K562 (cell line): Measurements from ENCODE around the gene AHCYL1. TPM values are rescaled to one million over a fixed set of nuclear protein-coding genes. Genes with fewer than 3 reads are reported as not detected.

Experiments used
- ARID3B ChIP-seq: fragments of 250-450 bp; sonication (Bioruptor Pico); IDR thresholded peaks from 2 replicates; pipeline ENCODE4 v1.4.0; 2020; ENCODE audit warnings: borderline replicate concordance
- ATF3 ChIP-seq, 2 experiments: fragments of 450-650 bp in 1 of 2; sonication (generic) in 1 of 2; formaldehyde crosslinking in 1 of 2; IDR thresholded peaks in 1 of 2; conservative IDR thresholded peaks in 1 of 2; 2 replicates each; pipeline versions ENCODE4 v1.6.1 to v1.8.1; 2016 to 2023; ENCODE audit warnings: mild to moderate bottlenecking in 2 of 2, moderate library complexity in 2 of 2, inconsistent platforms in 1 of 2, missing genetic modification reagents in 1 of 2
- BACH1 ChIP-seq: fragments of 200-800 bp; sonication (Bioruptor generic); IDR thresholded peaks from 2 replicates; pipeline ENCODE4 v1.6.1; 2016; ENCODE audit warnings: missing genetic modification characterization, missing compliant biosample characterization
- CBX3 ChIP-seq, 2 experiments: IDR thresholded peaks; 1 replicate in 1 of 2; 2 replicates in 1 of 2; pipeline ENCODE4 v1.6.1; 2012; ENCODE audit warnings: inconsistent platforms in 2 of 2, low read length in 2 of 2, borderline replicate concordance in 1 of 2, control low read depth in 1 of 2
- CSDE1 ChIP-seq, 2 experiments: fragments of 450-650 bp; IDR thresholded peaks; 2 replicates each; pipeline ENCODE4 v1.6.1; 2016; ENCODE audit warnings: mild to moderate bottlenecking in 1 of 2
- DPF2 ChIP-seq: fragments of 450-650 bp; IDR thresholded peaks from 2 replicates; pipeline ENCODE4 v1.6.1; 2016
- ELF4 ChIP-seq: fragments of 450-650 bp; formaldehyde crosslinking; IDR thresholded peaks from 2 replicates; pipeline ENCODE4 v1.4.0; 2022; ENCODE audit warnings: missing genetic modification characterization
- ETV5 ChIP-seq: sonication (generic); formaldehyde crosslinking; IDR thresholded peaks from 2 replicates; pipeline ENCODE4 v1.4.0; 2020; ENCODE audit warnings: low read depth, mild to moderate bottlenecking, missing genetic modification reagents
- JUNB ChIP-seq: fragments of 450-650 bp; formaldehyde crosslinking; conservative IDR thresholded peaks from 2 replicates; pipeline ENCODE4 v1.4.0; 2020; ENCODE audit warnings: mild to moderate bottlenecking
- MYC ChIP-seq, 2 experiments: fragments of 250-450 bp in 1 of 2; sonication (Bioruptor Pico) in 1 of 2; IDR thresholded peaks; 2 replicates each; pipeline versions ENCODE4 v1.5.1 to v1.6.1; 2012 to 2021; ENCODE audit warnings: low read depth in 2 of 2, borderline replicate concordance in 1 of 2, improper control_type of control experiment in 1 of 2, low read length in 1 of 2, mild to moderate bottlenecking in 1 of 2, moderate library complexity in 1 of 2
- RAD21 ChIP-seq, 2 experiments: fragments of 250-450 bp in 1 of 2; fragments of 450-650 bp in 1 of 2; sonication (Bioruptor Pico) in 1 of 2; formaldehyde crosslinking in 1 of 2; IDR thresholded peaks in 1 of 2; conservative IDR thresholded peaks in 1 of 2; 2 replicates each; pipeline versions ENCODE4 v1.4.0 to v1.8.0; 2020 to 2022; ENCODE audit warnings: mild to moderate bottlenecking in 2 of 2, moderate library complexity in 1 of 2
- RBFOX2 ChIP-seq: fragments of 200-400 bp; formaldehyde crosslinking; IDR thresholded peaks from 2 replicates; pipeline ENCODE4 v1.6.1; 2017; ENCODE audit warnings: low read depth, mild to moderate bottlenecking, low read length, moderate library complexity
- STAT5B ChIP-seq: fragments of 250-450 bp; sonication (Bioruptor Pico); IDR thresholded peaks from 2 replicates; pipeline ENCODE4 v1.8.0; 2021; ENCODE audit warnings: mild to moderate bottlenecking, inconsistent platforms
- TAL1 ChIP-seq: fragments of 450-650 bp; IDR thresholded peaks from 2 replicates; pipeline ENCODE4 v1.6.1; 2016; ENCODE audit warnings: mild to moderate bottlenecking
- TEAD4 ChIP-seq, 2 experiments: sonication (generic) in 1 of 2; formaldehyde crosslinking in 1 of 2; IDR thresholded peaks; 2 replicates each; pipeline versions ENCODE4 v1.6.1 to v1.8.0; 2012 to 2022; ENCODE audit warnings: borderline replicate concordance in 1 of 2, inconsistent platforms in 1 of 2, low read length in 1 of 2, mild to moderate bottlenecking in 1 of 2, missing genetic modification reagents in 1 of 2
- YBX1 ChIP-seq: fragments of 450-650 bp; IDR thresholded peaks from 2 replicates; pipeline ENCODE4 v1.7.1; 2016; ENCODE audit warnings: mild to moderate bottlenecking
- ZNF133 ChIP-seq: fragments of 250-450 bp; sonication (Bioruptor Pico); IDR thresholded peaks from 2 replicates; pipeline ENCODE4 v1.4.0; 2020; ENCODE audit warnings: mild to moderate bottlenecking
- ZNF174 ChIP-seq: fragments of 250-450 bp; sonication (Bioruptor Pico); IDR thresholded peaks from 2 replicates; pipeline ENCODE4 v1.4.0; 2020; ENCODE audit warnings: mild to moderate bottlenecking
- ZNF24 ChIP-seq: fragments of 450-650 bp; IDR thresholded peaks from 2 replicates; pipeline ENCODE4 v1.6.1; 2016
- ZNF3 ChIP-seq: fragments of 250-450 bp; sonication (Bioruptor Pico); IDR thresholded peaks from 2 replicates; pipeline ENCODE4 v1.5.0; 2021; ENCODE audit warnings: mild to moderate bottlenecking, moderate library complexity
- ZNF644 ChIP-seq: fragments of 200-800 bp; sonication (Bioruptor generic); IDR thresholded peaks from 2 replicates; pipeline ENCODE4 v1.6.1; 2016; ENCODE audit warnings: low read depth, missing genetic modification characterization, missing compliant biosample characterization
- polyA plus RNA-seq, 8 experiments: library from polyadenylated mRNA; depleted of rRNA in 4 of 8; stranded (reverse) in 5 of 8; unstranded in 3 of 8; fragments of >200 nt; fragmentation: Nextera tagmentation in 2 of 8; fragmentation: Illumina TruSeq in 1 of 8; extraction: Ambion mirVana in 2 of 8; extraction: Trizol in 1 of 8; gene quantifications; 2 replicates each; pipeline versions ENCODE4 v1.2.1 to v1.2.3, GENCODE V29; 2011 to 2014; ENCODE audit warnings: inconsistent platforms in 1 of 8, missing spikeins in 1 of 8
- total RNA-seq, 7 experiments: library from RNA; depleted of rRNA in 6 of 7; stranded (reverse); fragments of >200 nt in 6 of 7; fragmentation: Illumina TruSeq in 2 of 7; extraction: Trizol in 2 of 7; gene quantifications; 2 replicates each; pipeline versions ENCODE4 v1.2.1 to v1.2.3, GENCODE V29; 2011 to 2021; ENCODE audit warnings: low replicate concordance in 1 of 7
- TF ChIP-seq, protein P1 (sequence below), 2 experiments: IDR thresholded peaks in 1 of 2; conservative IDR thresholded peaks in 1 of 2; 2 replicates each; pipeline ENCODE4 v1.6.1; 2016; ENCODE audit warnings: low read depth in 2 of 2, mild to moderate bottlenecking in 1 of 2, missing compliant biosample characterization in 1 of 2, missing genetic modification characterization in 1 of 2, moderate library complexity in 1 of 2

AHCYL1 gene
- total and polyA plus RNA-seq, 9 of the 15 experiments (the other 6 are each of a cell fraction or from before 2014, with no cell fraction given), result 27.3 to 118 (median 44.5) TPM

GRCh38 chr1:109979489-109980091 lies 5.0 kb upstream of the AHCYL1 start (continued):
- TF ChIP-seq ARID3B (CRISPR knock-in tag) (no peak), BACH1 (tag) (peak; percentile 80; the same call in 1 of the 2 replicates), ATF3 (IDR thresholded peaks at IDR 0.05) (peak; percentile 84), ATF3 (CRISPR knock-in tag; conservative IDR thresholded peaks at IDR 0.05) (no peak), TAL1 (peak; percentile 67), CSDE1 (IDR thresholded peaks at IDR 0.05) (no peak), ZNF174 (CRISPR knock-in tag) (0 out of 2 replicates have a peak, but pooled peaks have one; percentile 50), RAD21 (CRISPR knock-in tag; conservative IDR thresholded peaks at IDR 0.05 in 1 of 2, IDR thresholded peaks at IDR 0.05 in 1 of 2) (peak; percentile 43 to 44), STAT5B (CRISPR knock-in tag) (no peak), YBX1 (no peak), DPF2 (peak; percentile 91), TEAD4 (IDR thresholded peaks at IDR 0.05; ENCODE audit: low read length) (peak; percentile 61), TEAD4 (CRISPR knock-in tag; IDR thresholded peaks at IDR 0.05; ENCODE audit: borderline replicate concordance) (no peak), ETV5 (CRISPR knock-in tag) (0 out of 2 replicates have a peak, but pooled peaks have one; percentile 39), MYC (IDR thresholded peaks at IDR 0.05; ENCODE audit: low read depth, low read length) (peak; percentile 62), MYC (CRISPR knock-in tag; IDR thresholded peaks at IDR 0.05; ENCODE audit: borderline replicate concordance, low read depth) (no peak), ELF4 (CRISPR knock-in tag) (peak; percentile 80), CBX3 (IDR thresholded peaks at IDR 0.05; ENCODE audit: borderline replicate concordance in 1 of 2, low read length in 2 of 2) (peak in 1 of 2 experiments; percentile 73; a peak in 1 of 3 replicates), JUNB (CRISPR knock-in tag) (peak; percentile 70), RBFOX2 (no peak), ZNF133 (no peak), ZNF644 (peak; percentile 88; the same call in 1 of the 2 replicates), ZNF24 (no peak; the same call in 1 of the 2 replicates), ZNF3 (CRISPR knock-in tag) (no peak)
- TF ChIP-seq, protein P1, sequence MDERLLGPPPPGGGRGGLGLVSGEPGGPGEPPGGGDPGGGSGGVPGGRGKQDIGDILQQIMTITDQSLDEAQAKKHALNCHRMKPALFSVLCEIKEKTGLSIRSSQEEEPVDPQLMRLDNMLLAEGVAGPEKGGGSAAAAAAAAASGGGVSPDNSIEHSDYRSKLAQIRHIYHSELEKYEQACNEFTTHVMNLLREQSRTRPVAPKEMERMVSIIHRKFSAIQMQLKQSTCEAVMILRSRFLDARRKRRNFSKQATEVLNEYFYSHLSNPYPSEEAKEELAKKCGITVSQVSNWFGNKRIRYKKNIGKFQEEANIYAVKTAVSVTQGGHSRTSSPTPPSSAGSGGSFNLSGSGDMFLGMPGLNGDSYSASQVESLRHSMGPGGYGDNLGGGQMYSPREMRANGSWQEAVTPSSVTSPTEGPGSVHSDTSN (CRISPR knock-in tag; IDR thresholded peaks at IDR 0.05; ENCODE audit: low read depth), result no peak
- TF ChIP-seq, protein P1 (tag; conservative IDR thresholded peaks at IDR 0.05; ENCODE audit: low read depth), result 0 out of 2 replicates have a peak, but pooled peaks have one; percentile 5
